Measurements from ENCODE around the gene ECEL1.
A peak's percentile ranks its signal among the peaks of the same experiment; 100 is the strongest.

Gene ECEL1

DNA sequence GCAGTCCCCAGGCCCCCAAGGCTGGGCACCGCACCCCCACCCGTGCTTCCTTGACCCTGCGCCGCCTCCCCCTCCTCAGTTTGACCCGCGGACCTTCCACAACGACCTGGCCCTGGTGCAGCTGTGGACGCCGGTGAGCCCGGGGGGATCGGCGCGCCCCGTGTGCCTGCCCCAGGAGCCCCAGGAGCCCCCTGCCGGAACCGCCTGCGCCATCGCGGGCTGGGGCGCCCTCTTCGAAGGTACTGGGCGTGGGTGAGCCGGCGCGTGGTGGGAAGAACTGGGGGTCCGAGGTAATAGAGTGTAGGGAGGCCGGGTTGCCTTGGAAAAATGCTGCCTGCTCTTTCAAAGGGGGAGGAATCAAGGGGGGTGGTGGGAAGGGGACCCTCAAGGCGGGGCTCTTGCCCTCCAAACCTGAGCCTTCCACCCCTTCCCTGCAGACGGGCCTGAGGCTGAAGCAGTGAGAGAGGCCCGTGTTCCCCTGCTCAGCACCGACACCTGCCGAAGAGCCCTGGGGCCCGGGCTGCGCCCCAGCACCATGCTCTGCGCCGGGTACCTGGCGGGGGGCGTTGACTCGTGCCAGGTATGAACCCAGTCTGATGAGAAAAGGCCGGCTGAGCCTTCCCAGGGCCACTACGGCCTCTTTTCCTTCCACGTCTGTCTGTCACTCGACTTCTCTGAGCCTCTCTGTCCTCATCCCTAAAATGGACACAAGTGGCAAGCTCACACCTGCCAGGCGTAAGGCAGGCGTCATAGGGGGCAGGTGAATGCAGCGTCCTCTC, 35.2 kb upstream of the ECEL1 start:
- no peak for DNase-seq

GRCh38 chr2:232521959-232522622, 34.5 kb upstream of the ECEL1 start:
- peak in 1 of 2 donors; percentile 12 for DNase-seq

GRCh38 chr2:232521098-232521497, 33.5 kb upstream of the ECEL1 start:
- no peak for DNase-seq

DNA sequence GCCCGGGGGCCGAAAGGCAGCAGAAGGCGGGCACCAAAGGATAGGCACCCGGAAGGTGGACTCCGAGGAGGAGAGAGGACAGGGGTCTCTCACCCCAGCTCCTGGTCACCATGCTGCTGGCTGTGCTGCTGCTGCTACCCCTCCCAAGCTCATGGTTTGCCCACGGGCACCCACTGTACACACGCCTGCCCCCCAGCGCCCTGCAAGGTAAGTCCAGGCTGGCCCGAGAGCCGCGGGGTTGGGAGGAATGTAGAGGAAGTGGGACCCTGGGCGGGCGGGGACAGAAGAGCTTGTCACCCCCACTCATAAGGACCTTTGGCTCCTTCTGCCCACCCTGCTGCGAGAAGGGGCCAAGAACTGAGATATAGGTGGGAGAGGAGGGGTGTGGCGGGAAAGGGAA, 32.9 kb upstream of the ECEL1 start:
- no peak for DNase-seq

DNA sequence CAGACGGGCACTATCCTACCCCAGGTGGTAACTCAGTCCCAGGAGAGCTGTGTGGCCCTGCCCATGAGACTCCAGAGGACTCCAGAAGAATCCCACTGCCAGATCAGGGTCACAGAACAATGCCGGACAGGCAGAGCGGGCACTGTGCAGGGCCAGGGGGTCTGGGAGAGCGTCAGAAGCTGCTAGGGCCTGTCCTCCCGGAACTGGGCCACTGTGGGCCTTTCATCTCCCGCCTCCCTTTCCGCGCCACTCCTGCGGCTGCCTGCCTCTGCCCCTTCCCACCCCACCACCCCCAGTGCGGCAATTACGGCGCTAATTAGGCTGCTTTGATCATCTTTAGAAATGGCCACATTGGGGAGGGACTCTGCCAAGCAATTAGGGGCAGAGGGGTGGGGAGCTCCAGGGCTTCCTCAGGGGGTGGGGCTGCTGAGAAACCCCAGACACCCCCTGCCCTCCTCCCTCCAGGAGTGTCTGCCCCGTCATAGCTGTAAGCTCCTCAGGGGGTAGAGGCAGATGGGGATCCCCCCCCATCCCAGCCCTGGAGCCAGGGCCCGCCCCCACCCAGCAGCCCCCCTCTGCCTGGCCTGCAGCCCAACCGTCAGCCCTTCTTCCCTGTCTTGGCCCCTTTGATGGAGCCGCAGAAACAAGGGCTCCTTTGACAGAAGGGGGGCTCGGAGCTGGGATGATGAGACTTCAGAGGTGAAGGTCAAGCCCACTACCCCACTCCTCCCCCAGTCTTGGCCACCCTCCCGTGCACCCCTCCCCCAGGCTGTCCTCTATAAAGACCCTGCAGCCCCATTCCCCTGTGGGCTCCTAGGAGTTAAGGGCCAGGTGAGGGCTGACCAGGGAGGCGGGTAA, 32.2 kb upstream of the ECEL1 start, which contains the start of gene PRSS56:
TSS of gene PRSS56 (plus strand) at position 808 of the 858 bp plus-strand sequence. CDS start 211 bp downstream, outside the sequence.
- DNase-seq: no peak

- no peak for DNase-seq
Measured at GRCh38 chr2:232518844-232519243, 31.2 kb upstream of the ECEL1 start.

GRCh38 chr2:232516551-232516950, 28.9 kb upstream of the ECEL1 start:
- no peak for DNase-seq

DNA sequence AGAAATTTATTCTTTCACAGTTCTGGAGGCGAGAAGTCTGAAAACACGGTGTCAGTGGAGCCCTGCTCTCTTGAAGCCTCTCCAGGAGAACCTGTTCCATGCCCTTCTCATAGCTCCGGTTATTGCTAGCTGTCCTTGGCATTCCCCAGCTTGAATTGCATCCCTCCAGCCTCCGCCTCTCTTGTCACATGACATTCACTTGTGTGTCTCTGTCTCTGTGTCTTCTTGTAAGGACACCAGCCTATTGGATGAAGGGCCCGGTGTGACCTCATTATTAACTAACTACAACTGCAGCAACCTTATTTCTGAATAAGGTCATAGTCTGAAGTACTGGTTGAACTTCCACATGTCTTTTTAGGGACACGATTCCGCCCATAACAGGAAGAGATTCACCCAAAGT, 28.0 kb upstream of the ECEL1 start:
- DNase-seq: no peak

- no peak for DNase-seq
Measured at GRCh38 chr2:232513353-232513752, 25.7 kb upstream of the ECEL1 start.

GRCh38 chr2:232512602-232513001, 25.0 kb upstream of the ECEL1 start:
- DNase-seq: no peak

DNA sequence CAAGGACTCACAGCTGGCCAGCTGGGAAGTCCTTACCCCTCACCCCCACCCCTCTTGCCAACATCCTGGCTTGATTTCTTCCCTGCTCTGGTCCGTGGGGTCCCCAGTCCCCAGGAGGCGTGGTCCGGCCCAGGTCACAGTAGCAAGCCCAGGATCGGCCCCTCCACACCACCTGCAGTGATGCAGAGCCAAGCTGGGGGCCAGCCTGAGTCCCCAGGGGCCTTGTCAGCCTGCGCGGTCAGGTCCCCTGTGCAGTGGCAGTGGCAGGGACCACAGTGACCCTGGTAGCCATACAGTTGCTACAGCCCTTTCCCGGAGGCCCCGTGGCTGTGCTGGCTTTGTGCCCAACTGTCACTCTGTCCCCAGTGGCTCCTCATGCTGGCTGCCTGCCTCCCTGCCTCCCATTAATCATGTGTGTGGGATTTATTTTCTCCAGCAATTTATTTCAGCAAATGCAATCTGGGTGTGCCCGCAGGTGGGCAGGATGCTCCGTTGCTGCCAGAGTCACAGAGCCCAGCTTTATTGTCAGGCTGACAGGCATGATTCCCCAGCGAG, 23.8 kb upstream of the ECEL1 start:
- no peak for DNase-seq

DNA sequence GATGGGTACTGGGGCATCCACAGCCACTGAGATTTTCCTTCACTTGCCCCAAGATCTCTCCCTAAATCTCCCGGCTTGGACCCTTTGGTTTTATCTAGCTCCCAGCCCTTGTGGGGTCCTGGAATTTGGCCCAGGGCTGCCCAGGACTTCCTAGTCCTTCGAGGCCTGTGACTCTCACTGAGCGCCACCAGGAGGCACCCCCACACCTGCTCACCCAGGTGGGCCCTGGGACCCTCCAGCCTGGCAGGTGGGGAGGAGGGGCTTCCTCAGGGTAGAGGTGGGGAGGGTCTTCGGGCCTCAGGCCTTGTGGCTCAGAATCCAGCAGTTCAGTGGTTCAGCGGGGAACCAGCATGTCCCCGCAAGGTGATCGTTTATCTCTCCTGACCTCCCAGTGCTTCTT, 20.6 kb upstream of the ECEL1 start:
- no peak for DNase-seq

GRCh38 chr2:232506709-232507108, 19.1 kb upstream of the ECEL1 start:
- DNase-seq: no peak

- no peak for DNase-seq
Measured at GRCh38 chr2:232505856-232506255, 18.2 kb upstream of the ECEL1 start.

GRCh38 chr2:232504438-232504837, 16.8 kb upstream of the ECEL1 start:
- no peak for DNase-seq

DNA sequence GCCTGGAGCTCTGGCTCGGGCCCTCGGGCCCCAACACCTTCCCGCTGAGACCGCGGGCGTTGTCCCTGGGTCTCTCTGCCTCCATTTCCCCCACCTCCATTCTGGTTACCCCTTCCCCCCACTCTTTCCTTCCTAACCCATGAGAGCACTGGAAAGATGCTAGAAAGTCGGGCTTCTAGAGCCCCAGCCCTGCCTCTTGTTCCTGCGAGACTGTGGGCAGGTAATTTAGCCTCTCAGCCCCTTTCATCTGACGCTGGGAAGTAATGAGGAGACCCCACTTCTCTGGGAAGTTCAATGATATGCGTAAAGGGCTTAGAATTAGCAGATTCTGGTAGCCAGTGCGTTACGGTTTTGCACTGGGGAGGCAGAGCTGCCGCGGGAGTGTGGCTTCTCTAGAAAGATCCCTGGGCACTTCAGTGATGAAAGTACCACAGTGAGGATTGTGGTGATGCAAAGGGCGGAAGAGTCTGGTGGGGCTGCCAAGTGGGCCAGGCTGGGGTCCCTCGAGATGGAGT, 16.2 kb upstream of the ECEL1 start:
- DNase-seq: no peak

DNA sequence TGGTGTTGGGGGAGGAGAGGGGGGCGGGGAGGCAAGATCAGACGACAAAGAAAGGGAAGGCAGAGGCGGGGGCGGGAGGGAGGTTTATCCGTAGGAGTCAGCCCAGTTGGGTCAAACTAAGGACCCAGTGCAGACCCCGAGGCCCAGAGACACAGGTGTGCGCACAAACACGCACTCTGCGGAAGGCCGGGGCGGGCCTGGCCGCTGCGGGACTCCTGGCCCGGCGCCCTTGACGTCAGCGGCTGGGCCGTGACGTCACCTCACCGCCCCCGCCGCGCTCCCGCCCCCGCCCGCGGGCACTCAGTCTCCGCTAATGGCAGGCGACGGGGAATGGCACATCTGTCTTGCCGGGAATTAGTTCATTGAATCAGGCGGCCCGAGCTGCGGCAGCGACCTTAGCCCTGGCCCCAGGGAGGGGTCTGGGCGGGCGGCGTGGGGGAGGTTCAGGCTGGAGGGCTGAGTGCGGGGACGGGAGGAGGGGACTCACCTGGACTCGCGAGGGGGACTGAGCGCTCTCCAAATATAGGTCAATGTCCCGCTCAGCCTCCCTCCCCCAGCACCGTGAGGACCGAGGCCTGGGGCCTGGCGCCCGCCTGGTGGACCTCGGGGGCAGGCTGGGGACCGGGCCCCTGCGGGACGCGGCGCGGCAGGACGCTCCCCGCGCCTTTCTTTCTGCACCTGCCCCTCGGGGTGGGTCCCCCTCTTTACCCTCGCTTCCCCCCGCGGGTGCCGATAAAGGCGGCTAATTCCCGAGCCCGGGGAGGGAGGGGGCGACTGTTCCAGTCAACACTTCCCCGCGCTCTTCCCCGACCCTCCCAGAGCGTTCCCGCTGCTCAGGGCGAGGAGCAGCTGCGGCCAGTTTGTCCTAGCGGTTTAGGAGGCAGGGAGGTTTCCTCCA, 15.5 kb upstream of the ECEL1 start:
- no peak for DNase-seq

GRCh38 chr2:232502511-232502910, 14.9 kb upstream of the ECEL1 start:
- no peak for DNase-seq

GRCh38 chr2:232501794-232502390, 14.3 kb upstream of the ECEL1 start:
- DNase-seq: no peak

- DNase-seq: no peak
Measured at GRCh38 chr2:232501331-232501771, 13.7 kb upstream of the ECEL1 start.

DNA sequence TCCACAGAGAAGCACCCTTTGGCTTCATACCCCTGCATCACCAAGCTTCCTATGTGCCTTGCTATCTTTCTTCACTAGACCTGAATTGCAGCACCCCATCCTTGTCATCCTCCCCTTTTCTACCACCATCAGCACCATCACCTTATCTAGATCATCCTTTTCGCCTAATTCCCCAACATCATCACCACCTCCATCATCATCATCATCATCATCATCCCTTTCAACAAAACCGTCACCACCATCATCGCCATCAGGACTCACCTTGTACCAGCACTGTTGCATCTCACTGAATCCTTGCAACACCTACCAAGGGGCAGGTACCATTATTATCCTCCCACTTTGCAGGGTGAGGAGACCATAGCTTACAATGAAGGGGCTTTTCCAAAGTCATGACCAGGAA, 10.8 kb upstream of the ECEL1 start:
- DNase-seq: no peak

All from bone marrow (tissue), 2 donors.